GM12874 (cell line): Measurements from ENCODE around the gene ESR2.

Source experiments
- TF ChIP-seq, protein P1 (sequence below): IDR thresholded peaks from 2 replicates; pipeline ENCODE4 v1.5.1; 2011; ENCODE audit warnings: low read depth, mild to moderate bottlenecking, control low read depth, low read length, moderate library complexity; ENCODE audit not compliant: insufficient read depth

The ESR2 gene

DNA sequence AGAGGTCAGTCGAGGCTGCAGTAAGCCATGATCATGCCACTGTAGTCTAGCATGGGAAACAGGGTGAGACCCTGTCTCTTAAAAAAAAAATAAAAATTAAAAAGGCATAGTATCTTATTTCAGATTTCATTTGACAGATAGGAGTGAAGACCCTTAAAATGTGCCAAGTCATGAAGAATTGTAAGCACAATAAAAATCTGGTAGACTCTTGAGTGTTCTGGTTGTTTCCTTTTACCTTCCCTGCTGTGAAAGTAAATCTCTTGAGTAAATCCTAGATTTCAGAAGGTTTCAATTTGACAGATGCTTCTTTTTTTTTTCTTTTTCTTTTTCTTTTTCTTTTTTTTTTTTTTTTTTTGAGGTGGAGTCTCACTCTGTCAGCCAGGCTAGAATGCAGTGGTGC is 109.0 kb downstream of the ESR2 start:
- TF ChIP-seq, protein P1, sequence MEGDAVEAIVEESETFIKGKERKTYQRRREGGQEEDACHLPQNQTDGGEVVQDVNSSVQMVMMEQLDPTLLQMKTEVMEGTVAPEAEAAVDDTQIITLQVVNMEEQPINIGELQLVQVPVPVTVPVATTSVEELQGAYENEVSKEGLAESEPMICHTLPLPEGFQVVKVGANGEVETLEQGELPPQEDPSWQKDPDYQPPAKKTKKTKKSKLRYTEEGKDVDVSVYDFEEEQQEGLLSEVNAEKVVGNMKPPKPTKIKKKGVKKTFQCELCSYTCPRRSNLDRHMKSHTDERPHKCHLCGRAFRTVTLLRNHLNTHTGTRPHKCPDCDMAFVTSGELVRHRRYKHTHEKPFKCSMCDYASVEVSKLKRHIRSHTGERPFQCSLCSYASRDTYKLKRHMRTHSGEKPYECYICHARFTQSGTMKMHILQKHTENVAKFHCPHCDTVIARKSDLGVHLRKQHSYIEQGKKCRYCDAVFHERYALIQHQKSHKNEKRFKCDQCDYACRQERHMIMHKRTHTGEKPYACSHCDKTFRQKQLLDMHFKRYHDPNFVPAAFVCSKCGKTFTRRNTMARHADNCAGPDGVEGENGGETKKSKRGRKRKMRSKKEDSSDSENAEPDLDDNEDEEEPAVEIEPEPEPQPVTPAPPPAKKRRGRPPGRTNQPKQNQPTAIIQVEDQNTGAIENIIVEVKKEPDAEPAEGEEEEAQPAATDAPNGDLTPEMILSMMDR = no peak

DNA sequence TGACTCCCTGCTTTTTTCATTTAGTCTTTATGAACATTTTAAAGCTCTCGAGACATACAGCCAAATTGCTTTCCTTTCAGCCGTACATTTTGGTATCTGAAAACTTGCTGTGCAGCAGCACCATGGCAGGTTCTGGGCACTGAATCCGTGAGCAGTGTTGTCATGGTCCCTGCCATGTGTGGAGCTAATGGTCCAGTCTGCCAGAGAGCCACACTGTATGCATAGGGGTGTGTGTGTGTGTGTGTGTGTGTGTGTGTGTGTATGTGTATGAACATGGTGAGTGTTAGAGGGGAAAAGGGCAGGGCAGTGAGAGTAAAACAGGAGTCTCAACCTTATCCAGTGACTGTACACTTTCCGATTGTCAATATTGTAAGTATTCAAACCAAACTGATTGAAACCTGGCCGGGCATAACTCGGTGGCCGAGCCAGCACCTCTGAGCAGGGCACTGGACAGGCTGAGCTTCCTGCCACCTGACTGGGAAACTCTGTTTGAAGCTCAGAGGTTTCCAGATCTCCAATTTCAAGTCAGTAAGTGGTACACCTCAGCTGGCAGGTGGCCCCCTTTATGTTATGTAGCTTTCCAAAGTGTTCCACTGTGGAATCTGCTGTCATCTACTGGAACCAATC is 110.0 kb downstream of the ESR2 start:
- TF ChIP-seq, protein P1 = no peak

DNA sequence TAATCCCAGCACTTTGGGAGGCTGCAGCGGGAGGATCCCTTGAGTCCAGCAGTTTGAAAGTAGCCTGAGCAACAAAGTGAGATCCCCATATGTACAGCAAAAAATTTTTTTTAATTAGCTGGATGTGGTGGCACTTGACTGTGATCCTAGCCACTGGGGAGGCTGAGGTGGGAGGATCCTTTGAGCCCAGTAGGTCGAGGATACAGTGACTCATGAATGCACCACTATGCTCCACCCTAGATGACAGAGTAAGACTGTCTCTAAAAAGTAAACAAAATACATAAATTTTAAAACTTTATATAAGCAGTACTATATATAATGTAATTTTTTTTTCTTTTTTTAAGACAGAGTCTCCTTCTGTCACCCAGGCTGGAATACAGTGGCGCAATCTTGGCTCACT is 115.4 kb downstream of the ESR2 start:
- TF ChIP-seq, protein P1 = no peak

DNA sequence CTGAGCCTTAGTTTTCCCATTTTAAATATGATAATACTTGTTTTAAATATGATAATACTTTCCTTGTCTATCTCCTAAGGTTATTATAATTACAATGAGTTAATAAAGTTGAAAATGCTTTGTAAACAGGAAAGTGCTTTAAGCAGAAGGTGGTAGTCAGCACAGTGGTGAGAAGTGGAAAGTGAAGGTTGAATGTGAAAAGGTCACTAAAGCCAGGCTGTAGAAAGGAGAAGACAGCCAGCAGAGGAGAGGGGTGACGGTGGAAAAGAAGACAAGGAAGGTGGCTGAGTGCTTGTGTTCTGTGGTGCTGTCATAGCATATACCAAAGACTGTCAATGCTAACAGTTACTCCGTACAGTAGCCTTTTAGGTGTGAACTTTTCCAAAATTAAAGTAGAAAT is 117.8 kb downstream of the ESR2 start:
- TF ChIP-seq, protein P1 = no peak

DNA sequence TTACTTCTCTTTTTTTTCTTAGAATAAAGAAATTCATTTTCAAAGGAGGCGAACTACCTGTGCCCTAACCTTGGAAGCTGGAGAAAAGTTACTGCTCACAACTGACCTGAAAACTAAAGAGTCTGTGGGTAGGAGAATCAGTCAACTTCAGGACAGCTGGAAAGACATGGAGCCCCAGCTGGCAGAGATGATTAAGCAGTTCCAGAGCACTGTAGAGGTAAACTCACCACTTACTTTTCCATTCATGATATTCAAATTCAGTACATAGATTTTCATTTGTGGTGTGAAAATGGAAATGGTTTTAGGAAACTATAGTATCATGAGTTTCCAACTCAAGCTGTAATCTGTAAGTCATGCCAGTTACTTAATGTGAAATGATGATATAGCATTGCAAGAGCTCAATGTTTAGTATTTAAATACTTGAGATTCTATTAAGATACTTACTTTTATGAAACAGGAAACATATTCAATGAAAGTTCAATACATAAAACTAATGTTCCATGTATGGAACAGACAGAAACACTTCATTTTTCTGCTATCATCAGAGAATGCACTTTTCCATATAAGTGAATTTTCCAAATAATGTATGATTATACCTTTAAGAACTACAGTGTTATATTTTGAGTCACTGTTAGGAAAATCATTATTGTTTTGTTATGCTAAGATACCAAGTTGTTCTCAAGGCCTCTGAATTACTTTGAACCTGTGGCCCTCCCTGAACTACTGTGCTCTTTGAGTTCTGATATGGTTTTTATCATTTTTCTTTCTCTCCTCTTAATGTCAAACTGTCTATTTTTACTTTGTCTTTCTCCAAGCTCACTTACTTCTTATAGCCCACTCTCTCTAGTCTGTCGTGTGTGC is 119.0 kb downstream of the ESR2 start:
- TF ChIP-seq, protein P1 = no peak

DNA sequence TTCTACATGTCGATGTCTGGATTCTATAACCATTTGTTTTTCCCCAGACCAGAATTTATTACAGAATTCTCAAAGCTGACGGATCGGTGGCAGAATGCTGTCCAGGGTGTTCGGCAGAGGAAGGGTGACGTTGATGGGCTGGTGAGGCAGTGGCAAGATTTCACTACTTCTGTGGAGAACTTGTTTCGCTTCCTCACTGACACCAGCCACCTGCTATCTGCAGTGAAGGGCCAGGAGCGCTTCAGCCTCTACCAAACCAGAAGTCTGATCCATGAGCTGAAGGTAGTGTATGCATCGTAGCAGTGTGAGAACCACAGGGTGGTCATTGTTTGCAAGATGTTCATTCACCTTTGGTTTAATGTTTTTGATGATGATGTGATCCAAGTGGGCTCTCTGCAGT is 124.0 kb downstream of the ESR2 start:
- TF ChIP-seq, protein P1 = no peak

DNA sequence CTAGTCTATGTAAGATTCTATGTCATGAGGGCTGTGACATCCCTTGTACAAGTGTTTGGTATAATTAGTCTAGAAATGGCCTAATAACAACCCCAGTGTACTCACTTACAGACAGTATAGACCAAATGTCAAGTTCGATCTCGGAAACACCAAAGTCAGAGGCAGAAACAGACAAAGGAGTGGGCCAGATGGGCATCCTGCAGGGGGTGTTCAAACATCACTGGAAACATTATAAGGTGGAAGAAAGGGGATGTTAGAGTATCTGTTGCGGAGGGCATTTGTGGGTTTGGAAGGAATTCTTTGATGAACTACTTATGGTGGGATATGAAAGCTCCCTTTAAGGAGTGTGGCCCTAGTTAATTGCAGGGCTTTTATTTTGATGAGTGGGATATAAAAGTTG is 134.6 kb downstream of the ESR2 start:
- TF ChIP-seq, protein P1 = no peak
